CD4-positive, alpha-beta T cell (primary cell): ENCODE measurements around the gene MMADHC. TPM values are rescaled to one million over a fixed set of nuclear protein-coding genes. Genes with fewer than 3 reads are reported as not detected.

Source experiments
- ATAC-seq: fragments of 200-7000 bp; cut with Tn5 transposase; one replicate; pipeline ENCODE4 v1.10.0; 2022; ENCODE audit warnings: mild to moderate bottlenecking; ENCODE audit not compliant: poor library complexity
- CTCF ChIA-PET: fragments of 350-600 bp; sonication (Branson Sonifier 250); formaldehyde crosslinking; loops from one replicate; lab custom pipeline; 2021; ENCODE audit warnings: antibody characterized with exemption, inconsistent platforms; lab: Charles Lee
- POLR2A ChIA-PET: fragments of 350-600 bp; sonication (Branson Sonifier 250); formaldehyde crosslinking; loops from one replicate; lab custom pipeline; 2021; ENCODE audit warnings: antibody characterized with exemption, inconsistent platforms; lab: Charles Lee
- DNase-seq, 14 experiments: peaks; one replicate each; pipeline ENCODE4 v3.0.0-alpha.2; 2013 to 2020; ENCODE audit warnings: mixed read lengths in 2 of 14
- H3K27ac ChIP-seq, 2 donors: one replicate each; pipeline versions ENCODE4 v1.5.1 to v1.7.0; 2013; ENCODE audit warnings: low read length in 2 of 2, low read depth in 1 of 2, mild to moderate bottlenecking in 1 of 2
- H3K27me3 ChIP-seq, 2 experiments: 1 replicate in 1 of 2; 2 replicates in 1 of 2; pipeline versions ENCODE4 v1.6.1 to v1.7.0; 2013; ENCODE audit warnings: low read length in 2 of 2, control low read depth in 1 of 2, mild to moderate bottlenecking in 1 of 2, moderate library complexity in 1 of 2; ENCODE audit not compliant: insufficient read depth in 2 of 2, control insufficient read depth in 1 of 2
- H3K36me3 ChIP-seq: one replicate; pipeline ENCODE4 v1.6.1; 2013; ENCODE audit warnings: low read length, control low read depth; ENCODE audit not compliant: insufficient read depth
- H3K4me1 ChIP-seq: one replicate; pipeline ENCODE4 v1.6.1; 2013; ENCODE audit warnings: low read length, control low read depth; ENCODE audit not compliant: insufficient read depth
- H3K4me3 ChIP-seq: one replicate; pipeline ENCODE4 v1.5.1; 2013; ENCODE audit warnings: mild to moderate bottlenecking, low read length, moderate library complexity
- H3K9me3 ChIP-seq, 2 experiments: 1 replicate in 1 of 2; 2 replicates in 1 of 2; pipeline versions ENCODE4 v1.6.1 to v1.7.0; 2013; ENCODE audit warnings: low read length in 2 of 2, mild to moderate bottlenecking in 2 of 2, control low read depth in 1 of 2, moderate library complexity in 1 of 2; ENCODE audit not compliant: control insufficient read depth in 1 of 2, insufficient read depth in 1 of 2
- H3K27ac Mint-ChIP-seq: one replicate; pipeline ENCODE4 v1.8.0; 2020; ENCODE audit warnings: mixed read lengths
- H3K27me3 Mint-ChIP-seq: one replicate; pipeline ENCODE4 v1.8.0; 2021; ENCODE audit warnings: mixed read lengths
- H3K36me3 Mint-ChIP-seq: one replicate; pipeline ENCODE4 v1.8.0; 2021; ENCODE audit warnings: low read depth, mixed read lengths
- H3K4me1 Mint-ChIP-seq: one replicate; pipeline ENCODE4 v1.8.0; 2021; ENCODE audit warnings: low read depth, mixed read lengths
- H3K4me3 Mint-ChIP-seq: one replicate; pipeline ENCODE4 v1.8.0; 2020; ENCODE audit warnings: mild to moderate bottlenecking, mixed read lengths
- H3K9me3 Mint-ChIP-seq: one replicate; pipeline ENCODE4 v1.8.0; 2020; ENCODE audit warnings: mixed read lengths
- CTCF ChIP-seq: fragments of 200-600 bp; IDR thresholded peaks from one replicate; pipeline ENCODE4 v1.8.0; 2022; ENCODE audit warnings: antibody characterized with exemption, mild to moderate bottlenecking
- intact Hi-C, 2 experiments: fragments of 100-400 bp; cut with DNase I in 1 of 2; cut with micrococcal nuclease in 1 of 2; formaldehyde crosslinking; loops; one replicate each; pipeline versions ENCODE4 v1.15.1 to v1.9.0; 2023 to 2025; cut with DNase I, micrococcal nuclease
- total RNA-seq, 174 experiments: library from RNA in 2 of 174; stranded (reverse) in 2 of 174; gene quantifications; one replicate each; pipeline ENCODE4 v1.2.3 and lab custom pipeline; 2021 to 2026

MMADHC gene
- total RNA-seq, 2 experiments from 2014 or later = 77.3 to 77.8 TPM

- no peak for TF ChIP-seq CTCF
- H3K4me1 Mint-ChIP-seq = peaks cover 14% of the 10 kb centered on the region
- Histone ChIP-seq H3K27ac (no peak overlapping the region), H3K36me3 (no peaks in the 10 kb centered on the region), H3K4me3 (no peak overlapping the region), H3K4me1 (no peaks in the 10 kb centered on the region), H3K27me3 (no peaks in the 10 kb centered on the region), H3K9me3 (no peaks in the 10 kb centered on the region)
- DNase-seq (no peak), ATAC-seq (no peak)
- ChIA-PET CTCF (no interaction called here), POLR2A (no interaction called here)
- H3K36me3 Mint-ChIP-seq = no peaks in the 10 kb centered on the region
- H3K27me3 Mint-ChIP-seq = no peaks in the 10 kb centered on the region
- no peak overlapping the region for H3K27ac Mint-ChIP-seq
- intact Hi-C loops = no loop called here
- no peaks in the 10 kb centered on the region for H3K9me3 Mint-ChIP-seq
- no peak overlapping the region for H3K4me3 Mint-ChIP-seq
Measured at GRCh38 chr2:149543845-149544244, 43.7 kb downstream of the MMADHC start.

GRCh38 chr2:149540138-149540537, 47.4 kb downstream of the MMADHC start:
- no peak overlapping the region for H3K4me3 ChIP-seq
- Mint-ChIP-seq H3K9me3 (no peaks in the 10 kb centered on the region), H3K36me3 (no peaks in the 10 kb centered on the region), H3K27me3 (no peaks in the 10 kb centered on the region), H3K4me1 (peaks cover 26% of the 10 kb centered on the region), H3K4me3 (no peak overlapping the region), H3K27ac (no peak overlapping the region)
- no peak for TF ChIP-seq CTCF
- no peak for DNase-seq
- intact Hi-C loops = no loop called here
- ATAC-seq = no peak
- H3K9me3 ChIP-seq = no peaks in the 10 kb centered on the region
- no peak overlapping the region for H3K27ac ChIP-seq
- no peaks in the 10 kb centered on the region for H3K4me1 ChIP-seq
- ChIA-PET CTCF (no interaction called here), POLR2A (no interaction called here)
- no peaks in the 10 kb centered on the region for H3K36me3 ChIP-seq
- no peaks in the 10 kb centered on the region for H3K27me3 ChIP-seq

GRCh38 chr2:149538138-149538833, 49.3 kb downstream of the MMADHC start:
- H3K4me1 ChIP-seq = no peaks in the 10 kb centered on the region
- H3K9me3 ChIP-seq = no peaks in the 10 kb centered on the region
- Mint-ChIP-seq H3K9me3 (no peaks in the 10 kb centered on the region), H3K36me3 (no peaks in the 10 kb centered on the region), H3K4me1 (peaks cover 12% of the 10 kb centered on the region), H3K27me3 (no peaks in the 10 kb centered on the region), H3K27ac (no peak overlapping the region), H3K4me3 (no peak overlapping the region)
- intact Hi-C loops = no loop called here
- no peak for ATAC-seq
- no peaks in the 10 kb centered on the region for H3K36me3 ChIP-seq
- no peak for TF ChIP-seq CTCF
- no peak overlapping the region for H3K4me3 ChIP-seq
- H3K27ac ChIP-seq = no peak overlapping the region
- DNase-seq = no peak
- no peaks in the 10 kb centered on the region for H3K27me3 ChIP-seq
- ChIA-PET CTCF (no interaction called here), POLR2A (interaction anchor here (0.9 kb wide), 1 partner anchor 9 kb away, joined by 3 read pairs; no protein-coding TSS in a partner anchor)
